Measurements from ENCODE around the gene MFAP4. TPM values are rescaled to one million over a fixed set of nuclear protein-coding genes. Genes with fewer than 3 reads are reported as not detected.

Gene MFAP4
- total and polyA plus RNA-seq, 3 experiments from 2014 or later = not detected

DNA sequence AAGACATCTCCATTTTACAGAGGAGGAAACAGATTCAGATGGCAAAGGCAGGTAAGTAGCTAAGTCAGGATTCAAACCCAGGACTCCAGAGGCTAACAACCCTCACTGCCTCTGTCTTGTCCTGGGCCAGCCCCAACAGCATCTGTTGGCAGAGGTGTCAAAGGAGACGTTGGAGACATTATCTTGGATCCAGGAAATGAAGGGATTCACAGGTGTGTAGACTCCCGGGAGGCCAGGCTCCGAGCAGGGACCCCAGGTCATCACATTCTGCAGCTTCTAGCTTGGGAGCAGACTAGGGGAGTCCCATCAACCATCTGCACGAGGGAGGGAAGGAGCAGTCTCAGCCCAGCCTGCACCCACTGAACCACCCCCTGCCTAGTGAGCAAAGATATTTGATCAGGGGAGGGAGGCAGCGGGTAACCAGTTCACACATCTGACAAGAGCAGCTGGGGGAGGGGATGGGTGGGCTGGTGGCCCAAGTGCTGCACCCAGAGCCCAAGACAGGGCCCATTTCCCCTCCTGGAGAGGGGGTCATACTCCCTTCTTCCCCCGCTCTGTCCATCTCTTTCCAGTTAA is 23.4 kb downstream of the MFAP4 start:
- Histone ChIP-seq H3K4me1 (ENCODE audit: insufficient read depth, low read length) (peaks cover 7% of the 10 kb centered on the region), H3K36me3 (ENCODE audit: insufficient read depth, low read length) (no peaks in the 10 kb centered on the region), H3K4me3 (ENCODE audit: low read length) (no peak overlapping the region), H3K27me3 (ENCODE audit: insufficient read depth, low read length, poor library complexity, severe bottlenecking) (no peaks in the 10 kb centered on the region), H3K27ac (ENCODE audit: low read depth, low read length) (no peak overlapping the region), H3K9me3 (ENCODE audit: low read length) (no peaks in the 10 kb centered on the region)
- Mint-ChIP-seq H3K9me3 (no peaks in the 10 kb centered on the region), H3K4me3 (peak overlapping the region in 4 of 7 donors; percentile 23 to 94 (median 48)), H3K4me1 (peaks cover 12 to 19% (median 13%) of the 10 kb centered on the region in 3 donors), H3K27ac (peak overlapping the region in 6 of 8 donors; percentile 70 to 95 (median 80)), H3K27me3 (peaks cover 3 to 8% of the 10 kb centered on the region in 2 donors), H3K36me3 (peaks cover 0 to 2% (median 0%) of the 10 kb centered on the region in 3 donors)
- CTCF ChIA-PET = interaction anchor here (0.8 to 8.0 kb wide), 34 partner anchors 8 to 408 kb away, joined by 3 to 152 read pairs (median 4); partner anchors contain the start of genes MAPK7 and MFAP4
- POLR2A ChIA-PET = interaction anchor here (1.0 to 1.8 kb wide), 3 partner anchors 15 to 284 kb away, joined by 4 to 18 read pairs (median 5); partner anchors contain the start of genes ALDH3A2 and MAPK7
- peak in 1 of 5 donors; percentile 42 for DNase-seq

GRCh38 chr17:19363114-19363438 is 23.9 kb downstream of the MFAP4 start:
- Histone ChIP-seq H3K27me3 (ENCODE audit: insufficient read depth, low read length, poor library complexity, severe bottlenecking) (no peaks in the 10 kb centered on the region), H3K27ac (ENCODE audit: low read depth, low read length) (no peak overlapping the region), H3K36me3 (ENCODE audit: insufficient read depth, low read length) (no peaks in the 10 kb centered on the region), H3K4me1 (ENCODE audit: insufficient read depth, low read length) (peaks cover 7% of the 10 kb centered on the region), H3K4me3 (ENCODE audit: low read length) (no peak overlapping the region), H3K9me3 (ENCODE audit: low read length) (no peaks in the 10 kb centered on the region)
- Mint-ChIP-seq H3K4me3 (peak overlapping the region; percentile 89 to 96 (median 93)), H3K27ac (peak overlapping the region in 6 of 8 donors; percentile 80 to 95 (median 91)), H3K27me3 (peaks cover 3 to 8% of the 10 kb centered on the region in 2 donors), H3K4me1 (peaks cover 10 to 16% (median 11%) of the 10 kb centered on the region in 3 donors), H3K9me3 (no peaks in the 10 kb centered on the region), H3K36me3 (peaks cover 0 to 2% (median 0%) of the 10 kb centered on the region in 3 donors)
- ChIA-PET POLR2A (interaction anchor here (0.5 to 1.8 kb wide), 4 partner anchors 15 to 285 kb away, joined by 4 to 18 read pairs (median 4); partner anchors contain the start of genes ALDH3A2 and MAPK7), CTCF (interaction anchor here (0.7 to 8.0 kb wide), 39 partner anchors 8 to 409 kb away, joined by 3 to 152 read pairs (median 4); partner anchors contain the start of genes MAPK7 and MFAP4)
- no peak for DNase-seq

GRCh38 chr17:19362277-19363113 is 24.5 kb downstream of the MFAP4 start, which contains the start of gene B9D1:
Gene B9D1 (minus strand): TSS chr17:19362723. CDS start chr17:19362569, 154 bp downstream.
- H3K27ac ChIP-seq (ENCODE audit: low read depth, low read length) = peak within 1 kb of the TSS; percentile 73
- Mint-ChIP-seq H3K27ac (peak within 1 kb of the TSS; percentile 80 to 95 (median 91)), H3K36me3 (peaks cover 0 to 2% (median 0%) of the 10 kb centered on the region in 3 donors), H3K4me3 (peak within 1 kb of the TSS; percentile 89 to 96 (median 93)), H3K9me3 (no peaks in the 10 kb centered on the region), H3K27me3 (peaks cover 5 to 8% of the 10 kb centered on the region in 2 donors), H3K4me1 (peaks cover 10 to 16% (median 11%) of the 10 kb centered on the region in 3 donors)
- peak within 1 kb of the TSS; percentile 89 for H3K4me3 ChIP-seq (ENCODE audit: low read length)
- ChIA-PET CTCF (interaction anchor here (0.6 to 8.0 kb wide), 41 partner anchors 8 to 409 kb away, joined by 3 to 152 read pairs (median 4); partner anchors contain the start of genes MAPK7 and MFAP4), POLR2A (interaction anchor here (0.5 to 1.8 kb wide), 4 partner anchors 16 to 286 kb away, joined by 4 to 18 read pairs (median 4); partner anchors contain the start of genes ALDH3A2 and MAPK7)
- H3K9me3 ChIP-seq (ENCODE audit: low read length) = no peaks in the 10 kb centered on the region
- H3K36me3 ChIP-seq (ENCODE audit: insufficient read depth, low read length) = no peaks in the 10 kb centered on the region
- no peaks in the 10 kb centered on the region for H3K27me3 ChIP-seq (ENCODE audit: insufficient read depth, low read length, poor library complexity, severe bottlenecking)
- DNase-seq = peak; percentile 90 to 97 (median 93)
- H3K4me1 ChIP-seq (ENCODE audit: insufficient read depth, low read length) = peaks cover 7% of the 10 kb centered on the region

DNA sequence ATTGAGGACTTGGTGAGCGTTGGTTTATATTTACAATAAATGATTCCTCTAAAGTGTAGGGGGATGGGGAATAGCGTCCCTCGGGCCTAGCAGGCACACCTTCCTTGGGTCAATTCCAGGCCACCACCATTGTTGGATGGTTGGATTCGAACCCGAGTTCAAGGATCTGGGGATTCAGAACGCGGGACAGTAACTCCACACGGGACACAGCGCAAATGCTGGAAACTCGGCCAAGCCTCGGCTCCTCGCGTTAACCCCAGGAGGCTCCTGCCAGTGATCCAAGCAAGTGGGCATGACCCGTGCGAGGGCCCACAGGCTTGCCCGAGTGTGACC is 25.1 kb downstream of the MFAP4 start:
- Mint-ChIP-seq H3K4me3 (peak overlapping the region; percentile 65 to 96 (median 79)), H3K27ac (peak overlapping the region in 7 of 8 donors; percentile 52 to 91 (median 73)), H3K36me3 (peaks cover 0 to 2% (median 0%) of the 10 kb centered on the region in 3 donors), H3K4me1 (peaks cover 10 to 16% (median 11%) of the 10 kb centered on the region in 3 donors), H3K9me3 (no peaks in the 10 kb centered on the region), H3K27me3 (peaks cover 7 to 8% of the 10 kb centered on the region in 2 donors)
- CTCF ChIA-PET = interaction anchor here (1.3 to 8.0 kb wide), 7 partner anchors 15 to 410 kb away, joined by 3 to 152 read pairs (median 13); partner anchors contain the start of genes MAPK7 and MFAP4
- no peaks in the 10 kb centered on the region for H3K27me3 ChIP-seq (ENCODE audit: insufficient read depth, low read length, poor library complexity, severe bottlenecking)
- no peaks in the 10 kb centered on the region for H3K9me3 ChIP-seq (ENCODE audit: low read length)
- peaks cover 7% of the 10 kb centered on the region for H3K4me1 ChIP-seq (ENCODE audit: insufficient read depth, low read length)
- H3K27ac ChIP-seq (ENCODE audit: low read depth, low read length) = peak overlapping the region; percentile 73
- no peak for DNase-seq
- H3K36me3 ChIP-seq (ENCODE audit: insufficient read depth, low read length) = no peaks in the 10 kb centered on the region
- peak overlapping the region; percentile 89 for H3K4me3 ChIP-seq (ENCODE audit: low read length)
- POLR2A ChIA-PET = interaction anchor here (1.8 kb wide), 1 partner anchor 16 kb away, joined by 18 read pairs; the partner anchor contains the start of gene MAPK7

GRCh38 chr17:19361326-19361725 is 25.7 kb downstream of the MFAP4 start:
- DNase-seq = peak in 1 of 5 donors; percentile 2
- H3K4me3 ChIP-seq (ENCODE audit: low read length) = no peak overlapping the region
- no peaks in the 10 kb centered on the region for H3K36me3 ChIP-seq (ENCODE audit: insufficient read depth, low read length)
- H3K9me3 Mint-ChIP-seq = no peaks in the 10 kb centered on the region
- POLR2A ChIA-PET = no interaction called here
- peaks cover 10 to 16% (median 11%) of the 10 kb centered on the region in 3 donors for H3K4me1 Mint-ChIP-seq
- CTCF ChIA-PET = interaction anchor here (6.5 to 8.0 kb wide), 2 partner anchors 16 to 86 kb away, joined by 118 to 152 read pairs; partner anchors contain the start of gene MAPK7
- H3K27ac ChIP-seq (ENCODE audit: low read depth, low read length) = no peak overlapping the region
- H3K4me1 ChIP-seq (ENCODE audit: insufficient read depth, low read length) = peaks cover 7% of the 10 kb centered on the region
- H3K4me3 Mint-ChIP-seq = peak overlapping the region; percentile 13 to 94 (median 65)
- H3K9me3 ChIP-seq (ENCODE audit: low read length) = no peaks in the 10 kb centered on the region
- peaks cover 8% of the 10 kb centered on the region in 2 donors for H3K27me3 Mint-ChIP-seq
- H3K27me3 ChIP-seq (ENCODE audit: insufficient read depth, low read length, poor library complexity, severe bottlenecking) = no peaks in the 10 kb centered on the region
- H3K27ac Mint-ChIP-seq = peak overlapping the region in 4 of 8 donors; percentile 27 to 79 (median 72)
- peaks cover 0 to 2% (median 0%) of the 10 kb centered on the region in 3 donors for H3K36me3 Mint-ChIP-seq

- Mint-ChIP-seq H3K36me3 (peaks cover 0 to 2% (median 0%) of the 10 kb centered on the region in 3 donors), H3K9me3 (no peaks in the 10 kb centered on the region), H3K4me3 (peak overlapping the region in 2 of 7 donors; percentile 20 to 83), H3K27me3 (peaks cover 8 to 9% of the 10 kb centered on the region in 2 donors), H3K4me1 (peaks cover 10 to 16% (median 11%) of the 10 kb centered on the region in 3 donors), H3K27ac (peak overlapping the region in 1 of 8 donors; percentile 19)
- DNase-seq = peak in 1 of 5 donors; percentile 43
- H3K36me3 ChIP-seq (ENCODE audit: insufficient read depth, low read length) = no peaks in the 10 kb centered on the region
- CTCF ChIA-PET = interaction anchor here (8.0 kb wide), 1 partner anchor 86 kb away, joined by 152 read pairs; no protein-coding TSS in a partner anchor
- H3K4me1 ChIP-seq (ENCODE audit: insufficient read depth, low read length) = peaks cover 7% of the 10 kb centered on the region
- H3K4me3 ChIP-seq (ENCODE audit: low read length) = no peak overlapping the region
- H3K27ac ChIP-seq (ENCODE audit: low read depth, low read length) = no peak overlapping the region
- no peaks in the 10 kb centered on the region for H3K27me3 ChIP-seq (ENCODE audit: insufficient read depth, low read length, poor library complexity, severe bottlenecking)
- no peaks in the 10 kb centered on the region for H3K9me3 ChIP-seq (ENCODE audit: low read length)
- POLR2A ChIA-PET = no interaction called here
Observed at GRCh38 chr17:19360772-19361171, 26.2 kb downstream of the MFAP4 start.

GRCh38 chr17:19359856-19360255 is 27.1 kb downstream of the MFAP4 start:
- no peak overlapping the region for H3K4me3 Mint-ChIP-seq
- POLR2A ChIA-PET = no interaction called here

More at GRCh38 chr17:19359856-19360255, 27.1 kb downstream of the MFAP4 start:
- Mint-ChIP-seq H3K36me3 (peaks cover 0 to 2% (median 0%) of the 10 kb centered on the region in 3 donors), H3K9me3 (no peaks in the 10 kb centered on the region), H3K27ac (no peak overlapping the region), H3K27me3 (peaks cover 8 to 9% of the 10 kb centered on the region in 2 donors), H3K4me1 (peaks cover 10 to 16% (median 11%) of the 10 kb centered on the region in 3 donors)
- H3K9me3 ChIP-seq (ENCODE audit: low read length) = no peaks in the 10 kb centered on the region
- no peaks in the 10 kb centered on the region for H3K36me3 ChIP-seq (ENCODE audit: insufficient read depth, low read length)
- H3K27ac ChIP-seq (ENCODE audit: low read depth, low read length) = no peak overlapping the region
- CTCF ChIA-PET = interaction anchor here (8.0 kb wide), 1 partner anchor 87 kb away, joined by 152 read pairs; no protein-coding TSS in a partner anchor
- H3K4me1 ChIP-seq (ENCODE audit: insufficient read depth, low read length) = peaks cover 7% of the 10 kb centered on the region
- DNase-seq = peak in 1 of 5 donors; percentile 41
- no peaks in the 10 kb centered on the region for H3K27me3 ChIP-seq (ENCODE audit: insufficient read depth, low read length, poor library complexity, severe bottlenecking)
- H3K4me3 ChIP-seq (ENCODE audit: low read length) = no peak overlapping the region

Measured in CD8-positive, alpha-beta memory T cell (primary cell).